22Rv1 (cell line): Measurements from ENCODE around the gene CTDP1.

Experiments used
- H3K27ac ChIP-seq: fragments of 450-650 bp; 2 replicates; pipeline ENCODE4 v1.5.1; 2017
- CTCF ChIP-seq: fragments of 450-650 bp; IDR thresholded peaks from 2 replicates; pipeline ENCODE4 v1.5.1; 2017; ENCODE audit warnings: mild to moderate bottlenecking
- ZFX ChIP-seq: fragments of 450-650 bp; IDR thresholded peaks from 2 replicates; pipeline ENCODE4 v1.6.1; 2017; ENCODE audit warnings: antibody characterized with exemption, borderline replicate concordance

The CTDP1 gene

GRCh38 chr18:79720359-79720733 is 40.7 kb downstream of the CTDP1 start:
- no peak overlapping the region; the same call in 1 of the 2 replicates for H3K27ac ChIP-seq
- TF ChIP-seq ZFX (no peak), CTCF (no peak)

- no peak overlapping the region for H3K27ac ChIP-seq
- TF ChIP-seq CTCF (no peak), ZFX (no peak)
These were observed 43.4 kb downstream of the CTDP1 start for GRCh38 chr18:79723036-79723435.

GRCh38 chr18:79723628-79724027 is 44.0 kb downstream of the CTDP1 start:
- TF ChIP-seq CTCF = no peak
- TF ChIP-seq ZFX = no peak
- H3K27ac ChIP-seq = no peak overlapping the region

GRCh38 chr18:79724299-79725080 is 44.9 kb downstream of the CTDP1 start:
- H3K27ac ChIP-seq = no peak overlapping the region
- TF ChIP-seq ZFX (no peak), CTCF (no peak)

GRCh38 chr18:79725486-79725885 is 45.9 kb downstream of the CTDP1 start:
- no peak overlapping the region for H3K27ac ChIP-seq
- TF ChIP-seq ZFX (no peak), CTCF (no peak)

- TF ChIP-seq CTCF (no peak), ZFX (no peak)
- no peak overlapping the region for H3K27ac ChIP-seq
These were observed 47.1 kb downstream of the CTDP1 start for GRCh38 chr18:79726721-79727120.

- H3K27ac ChIP-seq = no peak overlapping the region
These were observed 47.6 kb downstream of the CTDP1 start for GRCh38 chr18:79727211-79727610.

More at GRCh38 chr18:79727211-79727610, 47.6 kb downstream of the CTDP1 start:
- no peak for TF ChIP-seq ZFX
- no peak for TF ChIP-seq CTCF
